Stimulated activated CD8-positive, alpha-beta memory T cell treated with anti-CD3 and anti-CD28 coated beads, Interleukin-7, amount 100 ng/mL, for 4 hours (primary cell): ENCODE results near the gene LAPTM5.

Experiments used
- DNase-seq, 2 donors: peaks; one replicate each; pipeline ENCODE4 v3.0.0-alpha.2; 2020; ENCODE audit warnings: low read depth in 2 of 2

The LAPTM5 gene

GRCh38 chr1:30742963-30743559 lies 14.5 kb downstream of the LAPTM5 start:
- DNase-seq, result no peak

GRCh38 chr1:30742300-30742962 lies 15.1 kb downstream of the LAPTM5 start:
- DNase-seq, result no peak

- DNase-seq, result no peak
Measured at GRCh38 chr1:30741239-30741894, 16.2 kb downstream of the LAPTM5 start.

- DNase-seq, result no peak
Measured at GRCh38 chr1:30740251-30741238, 17.0 kb downstream of the LAPTM5 start.

GRCh38 chr1:30739601-30740000 lies 18.0 kb downstream of the LAPTM5 start:
- DNase-seq, result no peak

GRCh38 chr1:30738715-30739559 lies 18.6 kb downstream of the LAPTM5 start:
- no peak for DNase-seq

- no peak for DNase-seq
Measured at GRCh38 chr1:30738040-30738714, 19.4 kb downstream of the LAPTM5 start.

- DNase-seq, result no peak
Measured at GRCh38 chr1:30737357-30738039, 20.1 kb downstream of the LAPTM5 start.

GRCh38 chr1:30735668-30736498 lies 21.7 kb downstream of the LAPTM5 start:
- DNase-seq, result no peak

GRCh38 chr1:30735124-30735523 lies 22.4 kb downstream of the LAPTM5 start:
- DNase-seq, result no peak

GRCh38 chr1:30734580-30734979 lies 23.0 kb downstream of the LAPTM5 start:
- no peak for DNase-seq

- no peak for DNase-seq
Measured at GRCh38 chr1:30734106-30734505, 23.5 kb downstream of the LAPTM5 start.

- no peak for DNase-seq
Measured at GRCh38 chr1:30733493-30733892, 24.1 kb downstream of the LAPTM5 start.

- no peak for DNase-seq
Measured at GRCh38 chr1:30732277-30732996, 25.1 kb downstream of the LAPTM5 start.

- DNase-seq, result no peak
Measured at GRCh38 chr1:30731806-30732276, 25.7 kb downstream of the LAPTM5 start.

GRCh38 chr1:30731109-30731805 lies 26.3 kb downstream of the LAPTM5 start:
- no peak for DNase-seq

- no peak for DNase-seq
Measured at GRCh38 chr1:30730346-30731108, 27.0 kb downstream of the LAPTM5 start.
